Parathyroid adenoma (tissue), 2 donors: ENCODE data around the gene VAPB.

Experiments used
- H2AFZ ChIP-seq: fragments of 300-600 bp; sonication (generic); one replicate; pipeline ENCODE4 v1.7.0; 2017; ENCODE audit warnings: antibody characterized with exemption, mild to moderate bottlenecking
- H3K27ac ChIP-seq: fragments of 300-600 bp; sonication (generic); one replicate; pipeline ENCODE4 v1.7.0; 2017
- H3K27me3 ChIP-seq: fragments of 300-600 bp; sonication (generic); one replicate; pipeline ENCODE4 v1.7.0; 2017; ENCODE audit warnings: low read length; ENCODE audit not compliant: control insufficient read depth, insufficient read depth
- H3K36me3 ChIP-seq: fragments of 300-600 bp; sonication (generic); one replicate; pipeline ENCODE4 v1.7.0; 2017; ENCODE audit warnings: low read length; ENCODE audit not compliant: control insufficient read depth, insufficient read depth
- H3K4me1 ChIP-seq: fragments of 300-600 bp; sonication (generic); one replicate; pipeline ENCODE4 v1.7.0; 2017; ENCODE audit warnings: control low read depth
- H3K4me2 ChIP-seq: fragments of 300-600 bp; sonication (generic); one replicate; pipeline ENCODE4 v1.7.0; 2017; ENCODE audit warnings: low read length
- H3K4me3 ChIP-seq: fragments of 300-600 bp; sonication (generic); one replicate; pipeline ENCODE4 v1.7.0; 2017; ENCODE audit warnings: low read depth, low read length
- H3K79me2 ChIP-seq: fragments of 300-600 bp; sonication (generic); one replicate; pipeline ENCODE4 v1.7.0; 2017; ENCODE audit warnings: control low read depth
- H3K9ac ChIP-seq: fragments of 300-600 bp; sonication (generic); one replicate; pipeline ENCODE4 v1.7.0; 2017; ENCODE audit warnings: mild to moderate bottlenecking
- H3K9me3 ChIP-seq: fragments of 300-600 bp; sonication (generic); one replicate; pipeline ENCODE4 v1.7.0; 2017; ENCODE audit warnings: low read length; ENCODE audit not compliant: control insufficient read depth
- CTCF ChIP-seq: fragments of 300-600 bp; sonication (generic); IDR thresholded peaks from one replicate; pipeline ENCODE4 v1.7.0; 2017; ENCODE audit warnings: antibody characterized with exemption, mild to moderate bottlenecking
- donor health status: primary hyperparathyroidism.

The VAPB gene

GRCh38 chr20:58438970-58439808 lies 50.2 kb downstream of the VAPB start:
- Histone ChIP-seq H2AFZ (no peak overlapping the region), H3K79me2 (peaks cover 14% of the 10 kb centered on the region), H3K4me2 (peak overlapping the region; percentile 16), H3K27ac (peak overlapping the region; percentile 40), H3K27me3 (no peaks in the 10 kb centered on the region), H3K4me1 (peaks cover 17% of the 10 kb centered on the region), H3K4me3 (no peak overlapping the region), H3K9ac (no peak overlapping the region), H3K36me3 (no peaks in the 10 kb centered on the region), H3K9me3 (no peaks in the 10 kb centered on the region)
- no peak for TF ChIP-seq CTCF

- H3K36me3 ChIP-seq = no peaks in the 10 kb centered on the region
- no peak overlapping the region for H2AFZ ChIP-seq
- TF ChIP-seq CTCF = no peak
- H3K27me3 ChIP-seq = no peaks in the 10 kb centered on the region
- no peak overlapping the region for H3K4me3 ChIP-seq
- H3K9me3 ChIP-seq = no peaks in the 10 kb centered on the region
- peaks cover 17% of the 10 kb centered on the region for H3K4me1 ChIP-seq
- peaks cover 21% of the 10 kb centered on the region for H3K79me2 ChIP-seq
- no peak overlapping the region for H3K9ac ChIP-seq
- peak overlapping the region; percentile 40 for H3K27ac ChIP-seq
- H3K4me2 ChIP-seq = no peak overlapping the region
Measured at GRCh38 chr20:58440021-58440767, 51.2 kb downstream of the VAPB start.

GRCh38 chr20:58441723-58442122 lies 52.7 kb downstream of the VAPB start:
- Histone ChIP-seq H2AFZ (no peak overlapping the region), H3K27me3 (no peaks in the 10 kb centered on the region), H3K4me3 (no peak overlapping the region), H3K79me2 (peaks cover 21% of the 10 kb centered on the region), H3K9me3 (no peaks in the 10 kb centered on the region), H3K9ac (no peak overlapping the region), H3K4me2 (no peak overlapping the region), H3K36me3 (no peaks in the 10 kb centered on the region), H3K27ac (no peak overlapping the region), H3K4me1 (peaks cover 23% of the 10 kb centered on the region)
- no peak for TF ChIP-seq CTCF

- peaks cover 21% of the 10 kb centered on the region for H3K79me2 ChIP-seq
- no peak overlapping the region for H3K27ac ChIP-seq
- TF ChIP-seq CTCF = no peak
- no peak overlapping the region for H3K4me2 ChIP-seq
- H2AFZ ChIP-seq = no peak overlapping the region
- peaks cover 13% of the 10 kb centered on the region for H3K4me1 ChIP-seq
- no peaks in the 10 kb centered on the region for H3K9me3 ChIP-seq
- no peak overlapping the region for H3K9ac ChIP-seq
- no peak overlapping the region for H3K4me3 ChIP-seq
- H3K27me3 ChIP-seq = no peaks in the 10 kb centered on the region
- H3K36me3 ChIP-seq = no peaks in the 10 kb centered on the region
Measured at GRCh38 chr20:58444746-58445255, 55.8 kb downstream of the VAPB start.
